RWPE1 (cell line): ENCODE measurements around the gene CDK13.

Experiments used
- CTCF ChIA-PET: fragments of 350-600 bp; sonication (Branson Sonifier 250); formaldehyde crosslinking; extraction: SDS; loops from one replicate; lab custom pipeline; 2021; lab: Yijun Ruan, JAX
- POLR2A ChIA-PET: fragments of 400-600 bp; formaldehyde crosslinking; extraction: SDS; loops from one replicate; lab custom pipeline; 2020; ENCODE audit warnings: antibody characterized with exemption; ENCODE audit not compliant: low non-redundant PET; lab: Yijun Ruan, JAX
- DNase-seq: peaks from one replicate; pipeline ENCODE4 v3.0.0; 2012; ENCODE audit warnings: low spot score
- H3K27ac ChIP-seq: fragments of 450-650 bp; 2 replicates; pipeline ENCODE4 v1.5.1; 2017
- CTCF ChIP-seq: fragments of 450-650 bp; conservative IDR thresholded peaks from 2 replicates; pipeline ENCODE4 v1.5.1; 2017; ENCODE audit warnings: low read depth, mild to moderate bottlenecking

CDK13 gene

GRCh38 chr7:40059057-40059456 is 109.0 kb downstream of the CDK13 start:
- ChIA-PET CTCF (interaction anchor here (0.5 kb wide), 1 partner anchor 1186 kb away, joined by 8 read pairs; no protein-coding TSS in a partner anchor), POLR2A (no interaction called here)
- DNase-seq, result no peak
- no peak for TF ChIP-seq CTCF
- H3K27ac ChIP-seq, result peak overlapping the region; percentile 22; the same call in 1 of the 2 replicates

- no peak for DNase-seq
- CTCF ChIA-PET, result interaction anchor here (0.6 kb wide), 1 partner anchor 16 kb away, joined by 3 read pairs; no protein-coding TSS in a partner anchor
- no peak overlapping the region for H3K27ac ChIP-seq
- no peak for TF ChIP-seq CTCF
- POLR2A ChIA-PET, result no interaction called here
These were observed 122.2 kb downstream of the CDK13 start for GRCh38 chr7:40072268-40072667.

- H3K27ac ChIP-seq, result no peak overlapping the region
- POLR2A ChIA-PET, result no interaction called here
- CTCF ChIA-PET, result interaction anchor here (0.6 kb wide), 1 partner anchor 51 kb away, joined by 3 read pairs; no protein-coding TSS in a partner anchor
- TF ChIP-seq CTCF, result no peak
- DNase-seq, result no peak
These were observed 123.2 kb downstream of the CDK13 start for GRCh38 chr7:40073239-40073638.

- no peak for DNase-seq
- ChIA-PET CTCF (no interaction called here), POLR2A (no interaction called here)
- no peak for TF ChIP-seq CTCF
- H3K27ac ChIP-seq, result no peak overlapping the region
These were observed 127.8 kb downstream of the CDK13 start for GRCh38 chr7:40077849-40078248.

- no peak overlapping the region for H3K27ac ChIP-seq
- ChIA-PET CTCF (interaction anchor here (0.7 to 1.0 kb wide), 2 partner anchors 27 to 196 kb away, joined by 3 read pairs; no protein-coding TSS in a partner anchor), POLR2A (no interaction called here)
- no peak for TF ChIP-seq CTCF
- DNase-seq, result no peak
These were observed 142.1 kb downstream of the CDK13 start for GRCh38 chr7:40092182-40092581.

- POLR2A ChIA-PET, result no interaction called here
- DNase-seq, result no peak
- H3K27ac ChIP-seq, result no peak overlapping the region
- no peak for TF ChIP-seq CTCF
- CTCF ChIA-PET, result interaction anchor here (0.5 to 0.6 kb wide), 3 partner anchors 26 to 47 kb away, joined by 3 to 4 read pairs (median 3); no protein-coding TSS in a partner anchor
These were observed 143.7 kb downstream of the CDK13 start for GRCh38 chr7:40093631-40094350.
